SK-N-MC (cell line): ENCODE results near the gene AUTS2.

ENCODE experiments used
- EZH2 ChIP-seq: fragments of 200-600 bp; sonication (generic); IDR thresholded peaks from one replicate; pipeline ENCODE4 v1.6.1; 2017; ENCODE audit warnings: antibody characterized with exemption
- POLR2AphosphoS5 ChIP-seq: IDR thresholded peaks from 2 replicates; pipeline ENCODE4 v1.6.1; 2012; ENCODE audit warnings: mild to moderate bottlenecking, low read depth, low read length, borderline replicate concordance

GRCh38 chr7:70257921-70258320, 659.6 kb downstream of the AUTS2 start:
- no peak for TF ChIP-seq EZH2
- no peak for TF ChIP-seq POLR2AphosphoS5
